CD14-positive monocyte (primary cell): ENCODE results near the gene PHLPP1. TPM values are rescaled to one million over a fixed set of nuclear protein-coding genes. Genes with fewer than 3 reads are reported as not detected.
A peak's percentile ranks its signal among the peaks of the same experiment; 100 is the strongest.

ENCODE experiments used
- DNase-seq, 3 donors: peaks; one replicate each; pipeline ENCODE4 v3.0.0-alpha.2; 2011 to 2022
- H2AFZ ChIP-seq: 2 replicates; pipeline ENCODE4 v1.6.0; 2012; ENCODE audit warnings: mild to moderate bottlenecking, low read depth, low read length, inconsistent platforms; ENCODE audit not compliant: insufficient read depth, poor library complexity, severe bottlenecking
- H3K27ac ChIP-seq, 2 donors: 1 replicate in 1 of 2; 2 replicates in 1 of 2; pipeline ENCODE4 v1.5.1; 2012 to 2013; ENCODE audit warnings: low read length in 2 of 2, control low read depth in 1 of 2, inconsistent platforms in 1 of 2, low read depth in 1 of 2, mild to moderate bottlenecking in 1 of 2
- H3K27me3 ChIP-seq, 2 donors: one replicate each; pipeline versions ENCODE4 v1.6.0 to v1.6.1; 2011 to 2013; ENCODE audit warnings: low read length in 2 of 2; ENCODE audit not compliant: control insufficient read depth in 2 of 2, insufficient read depth in 2 of 2
- H3K36me3 ChIP-seq, 2 donors: replicated peaks in 1 of 2; 1 replicate in 1 of 2; 2 replicates in 1 of 2; pipeline versions ENCODE4 v1.5.1 to v1.6.1; 2012 to 2013; ENCODE audit warnings: low read length in 2 of 2, control low read depth in 1 of 2, inconsistent platforms in 1 of 2, mild to moderate bottlenecking in 1 of 2; ENCODE audit not compliant: insufficient read depth in 2 of 2, control insufficient read depth in 1 of 2
- H3K4me1 ChIP-seq, 2 donors: 1 replicate in 1 of 2; 2 replicates in 1 of 2; pipeline versions ENCODE4 v1.5.1 to v1.6.1; 2012 to 2013; ENCODE audit warnings: low read length in 2 of 2, control low read depth in 1 of 2, inconsistent platforms in 1 of 2, mild to moderate bottlenecking in 1 of 2, moderate library complexity in 1 of 2; ENCODE audit not compliant: insufficient read depth in 2 of 2, control insufficient read depth in 1 of 2
- H3K4me2 ChIP-seq: replicated peaks from 2 replicates; pipeline ENCODE3; 2012; ENCODE audit warnings: low read length, moderate library complexity, mild to moderate bottlenecking; ENCODE audit not compliant: poor library complexity, severe bottlenecking; ENCODE audit errors: extremely low read depth
- H3K4me3 ChIP-seq, 3 experiments: fragments of 200-600 bp in 1 of 3; sonication (generic) in 1 of 3; replicated peaks in 1 of 3; 1 replicate in 2 of 3; 2 replicates in 1 of 3; pipeline ENCODE4 v1.5.1; 2011 to 2013; ENCODE audit warnings: low read length in 3 of 3, mild to moderate bottlenecking in 3 of 3, control low read depth in 2 of 3, low read depth in 2 of 3, inconsistent platforms in 1 of 3, moderate library complexity in 1 of 3
- H3K79me2 ChIP-seq: 2 replicates; pipeline ENCODE4 v1.6.0; 2012; ENCODE audit warnings: mild to moderate bottlenecking, control low read depth, inconsistent platforms, low read length, moderate library complexity; ENCODE audit not compliant: insufficient read depth
- H3K9ac ChIP-seq: 2 replicates; pipeline ENCODE4 v1.6.0; 2017; ENCODE audit warnings: low read length, mild to moderate bottlenecking; ENCODE audit not compliant: insufficient read depth, poor library complexity, severe bottlenecking
- H3K9me3 ChIP-seq, 2 donors: replicated peaks in 1 of 2; 1 replicate in 1 of 2; 2 replicates in 1 of 2; pipeline versions ENCODE4 v1.5.1 to v1.6.1; 2012 to 2013; ENCODE audit warnings: low read length in 2 of 2, control low read depth in 1 of 2; ENCODE audit not compliant: control insufficient read depth in 1 of 2, insufficient read depth in 1 of 2
- H4K20me1 ChIP-seq: 2 replicates; pipeline ENCODE4 v1.6.0; 2012; ENCODE audit warnings: mild to moderate bottlenecking, low read length, control low read depth, moderate library complexity; ENCODE audit not compliant: insufficient read depth
- H3K27ac Mint-ChIP-seq, 7 donors: one replicate each; pipeline ENCODE4 v1.8.0; 2020; ENCODE audit warnings: mild to moderate bottlenecking in 7 of 7, mixed read lengths in 7 of 7, moderate library complexity in 6 of 7, inconsistent platforms in 2 of 7
- H3K27me3 Mint-ChIP-seq, 3 donors: one replicate each; pipeline ENCODE4 v1.8.0; 2021 to 2022; ENCODE audit warnings: low read depth in 3 of 3, mild to moderate bottlenecking in 3 of 3, mixed read lengths in 3 of 3, moderate library complexity in 3 of 3, inconsistent platforms in 1 of 3
- H3K36me3 Mint-ChIP-seq, 2 donors: one replicate each; pipeline ENCODE4 v1.8.0; 2020; ENCODE audit warnings: mixed read lengths in 2 of 2, inconsistent platforms in 1 of 2, mild to moderate bottlenecking in 1 of 2
- H3K4me1 Mint-ChIP-seq: one replicate; pipeline ENCODE4 v1.8.0; 2020; ENCODE audit warnings: mild to moderate bottlenecking, mixed read lengths
- H3K4me3 Mint-ChIP-seq, 2 donors: one replicate each; pipeline ENCODE4 v1.8.0; 2020; ENCODE audit warnings: mild to moderate bottlenecking in 2 of 2, mixed read lengths in 2 of 2, moderate library complexity in 1 of 2
- H3K9me3 Mint-ChIP-seq, 7 donors: one replicate each; pipeline ENCODE4 v1.8.0; 2020 to 2022; ENCODE audit warnings: mixed read lengths in 7 of 7, mild to moderate bottlenecking in 6 of 7, moderate library complexity in 6 of 7, inconsistent platforms in 2 of 7
- WGBS: methylation state at CpG from one replicate; pipeline ENCODE4 v1.1.5; 2013; ENCODE audit warnings: missing lambda C conversion rate; ENCODE audit not compliant: insufficient coverage; 5-methylcytosine and 5-hydroxymethylcytosine counted together
- intact Hi-C, 2 donors: fragments of 100-400 bp; cut with micrococcal nuclease; formaldehyde crosslinking; loops; one replicate each; pipeline versions ENCODE4 v1.15.0 to v1.15.1; 2023
- polyA plus RNA-seq, 3 donors: library from polyadenylated mRNA; depleted of rRNA in 1 of 3; unstranded in 2 of 3; stranded (reverse) in 1 of 3; fragments of 300-500 nt in 2 of 3; fragments of >200 nt in 1 of 3; fragmentation: Illumina TruSeq in 2 of 3; gene quantifications; 1 replicate in 2 of 3; 2 replicates in 1 of 3; pipeline ENCODE4 v1.2.3, GENCODE V29; 2012 to 2021
- TF ChIP-seq, protein P1 (sequence below): fragments of 200-600 bp; IDR thresholded peaks from one replicate; pipeline ENCODE4 v1.8.0; 2022; ENCODE audit warnings: antibody characterized with exemption, mild to moderate bottlenecking

The PHLPP1 gene
- polyA plus RNA-seq, 3 donors, result 0.04 to 2.0 (median 0.55) TPM

DNA sequence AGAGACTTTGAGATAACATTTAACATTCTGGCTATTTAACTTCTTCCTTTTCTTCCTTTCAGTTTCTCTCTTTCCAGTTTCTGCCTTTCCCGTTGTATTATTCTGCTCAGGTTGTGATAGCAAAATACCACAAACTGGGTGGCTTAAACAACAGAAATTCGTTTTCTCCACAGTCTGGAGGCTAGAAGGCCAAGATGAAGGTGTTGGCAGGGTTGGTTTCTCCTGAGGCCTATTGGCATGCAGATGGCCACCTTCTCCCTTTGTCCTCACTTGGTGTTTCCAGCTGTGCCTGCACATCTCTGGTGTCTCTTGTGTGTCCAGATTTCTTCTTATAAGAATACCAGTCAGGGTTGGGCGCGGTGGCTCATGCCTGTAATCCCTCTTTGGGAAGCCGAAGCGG, 34.0 kb downstream of the PHLPP1 start:
- Histone ChIP-seq H3K27ac (no peak overlapping the region), H3K4me2 (peak overlapping the region; percentile 29), H3K79me2 (peaks cover 31% of the 10 kb centered on the region), H3K36me3 (no peaks in the 10 kb centered on the region), H3K9me3 (no peaks in the 10 kb centered on the region), H3K4me1 (no peaks in the 10 kb centered on the region), H4K20me1 (no peaks in the 10 kb centered on the region), H2AFZ (no peak overlapping the region), H3K9ac (no peak overlapping the region), H3K27me3 (no peaks in the 10 kb centered on the region), H3K4me3 (no peak overlapping the region)
- DNase-seq, result no peak
- Mint-ChIP-seq H3K4me1 (peaks cover 6% of the 10 kb centered on the region), H3K9me3 (no peaks in the 10 kb centered on the region), H3K27me3 (peaks cover 0 to 5% (median 0%) of the 10 kb centered on the region in 3 donors), H3K4me3 (no peak overlapping the region), H3K36me3 (no peaks in the 10 kb centered on the region), H3K27ac (peak overlapping the region in 2 of 7 donors; percentile 32 to 76)
- 100% methylated on average over 2 of the region's 6 CpGs for WGBS
- TF ChIP-seq, protein P1, sequence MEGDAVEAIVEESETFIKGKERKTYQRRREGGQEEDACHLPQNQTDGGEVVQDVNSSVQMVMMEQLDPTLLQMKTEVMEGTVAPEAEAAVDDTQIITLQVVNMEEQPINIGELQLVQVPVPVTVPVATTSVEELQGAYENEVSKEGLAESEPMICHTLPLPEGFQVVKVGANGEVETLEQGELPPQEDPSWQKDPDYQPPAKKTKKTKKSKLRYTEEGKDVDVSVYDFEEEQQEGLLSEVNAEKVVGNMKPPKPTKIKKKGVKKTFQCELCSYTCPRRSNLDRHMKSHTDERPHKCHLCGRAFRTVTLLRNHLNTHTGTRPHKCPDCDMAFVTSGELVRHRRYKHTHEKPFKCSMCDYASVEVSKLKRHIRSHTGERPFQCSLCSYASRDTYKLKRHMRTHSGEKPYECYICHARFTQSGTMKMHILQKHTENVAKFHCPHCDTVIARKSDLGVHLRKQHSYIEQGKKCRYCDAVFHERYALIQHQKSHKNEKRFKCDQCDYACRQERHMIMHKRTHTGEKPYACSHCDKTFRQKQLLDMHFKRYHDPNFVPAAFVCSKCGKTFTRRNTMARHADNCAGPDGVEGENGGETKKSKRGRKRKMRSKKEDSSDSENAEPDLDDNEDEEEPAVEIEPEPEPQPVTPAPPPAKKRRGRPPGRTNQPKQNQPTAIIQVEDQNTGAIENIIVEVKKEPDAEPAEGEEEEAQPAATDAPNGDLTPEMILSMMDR, result no peak
- intact Hi-C loops, result no loop called here

DNA sequence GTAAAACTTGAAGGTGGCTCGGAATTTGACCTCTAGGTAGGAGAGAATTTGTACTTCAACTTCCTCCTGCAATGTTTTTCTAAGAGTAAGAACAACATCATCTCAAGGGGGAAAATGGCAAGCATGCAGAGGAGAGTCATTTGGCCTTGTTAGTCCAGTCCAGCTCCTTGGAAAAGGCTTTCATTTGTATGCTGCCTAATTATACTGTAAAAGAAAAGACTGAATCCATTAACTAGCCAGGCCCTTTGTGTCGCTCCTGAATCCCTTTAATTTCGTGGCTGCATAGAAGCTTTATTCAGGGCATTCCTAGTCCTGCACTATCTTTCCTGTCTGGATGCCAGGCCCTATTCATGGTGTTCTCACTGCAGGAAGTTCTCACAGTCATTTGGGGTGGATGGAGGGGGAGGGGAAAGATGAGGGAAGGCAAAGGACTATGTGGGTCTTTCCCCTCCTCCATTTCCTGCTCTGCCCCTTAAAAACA, 36.0 kb downstream of the PHLPP1 start:
- Histone ChIP-seq H4K20me1 (no peaks in the 10 kb centered on the region), H3K4me1 (no peaks in the 10 kb centered on the region), H3K9me3 (no peaks in the 10 kb centered on the region), H3K27me3 (no peaks in the 10 kb centered on the region), H3K4me2 (no peak overlapping the region), H3K27ac (no peak overlapping the region), H3K9ac (no peak overlapping the region), H3K36me3 (no peaks in the 10 kb centered on the region), H3K4me3 (no peak overlapping the region), H3K79me2 (peaks cover 26% of the 10 kb centered on the region), H2AFZ (no peak overlapping the region)
- Mint-ChIP-seq H3K36me3 (no peaks in the 10 kb centered on the region), H3K4me3 (no peak overlapping the region), H3K9me3 (peaks cover 0 to 3% (median 0%) of the 10 kb centered on the region in 7 donors), H3K27me3 (peaks cover 0 to 5% (median 0%) of the 10 kb centered on the region in 3 donors), H3K4me1 (peaks cover 5% of the 10 kb centered on the region), H3K27ac (no peak overlapping the region)
- WGBS, result 79% methylated on average over 2 of the region's 3 CpGs
- intact Hi-C loops, result no loop called here
- no peak for DNase-seq
- TF ChIP-seq, protein P1, result no peak
